Suprapubic skin (tissue), 4 donors: ENCODE measurements around the gene NLRX1.

Experiments
- CTCF ChIP-seq, 2 donors: fragments of 200-600 bp in 1 of 2; fragments of 450-650 bp in 1 of 2; sonication (generic) in 1 of 2; IDR thresholded peaks; one replicate each; pipeline ENCODE4 v1.5.1; 2016 to 2019; ENCODE audit warnings: antibody characterized with exemption in 2 of 2, mild to moderate bottlenecking in 1 of 2, moderate library complexity in 1 of 2
- POLR2A ChIP-seq, 2 donors: fragments of 450-650 bp; IDR thresholded peaks; one replicate each; pipeline ENCODE4 v1.6.1; 2017; ENCODE audit warnings: antibody characterized with exemption in 2 of 2, mild to moderate bottlenecking in 2 of 2, moderate library complexity in 2 of 2
- POLR2AphosphoS5 ChIP-seq, 3 donors: sonication (generic); formaldehyde crosslinking; IDR thresholded peaks; one replicate each; pipeline ENCODE4 v1.6.1; 2017; ENCODE audit warnings: antibody characterized with exemption in 3 of 3

GRCh38 chr11:119169282-119169719, 776 bp downstream of the NLRX1 start:
- TF ChIP-seq CTCF (IDR thresholded peaks at IDR 0.05) = no peak
- no peak for TF ChIP-seq POLR2A (IDR thresholded peaks at IDR 0.05)
- no peak for TF ChIP-seq POLR2AphosphoS5 (IDR thresholded peaks at IDR 0.05)
